GM12878 (cell line): ENCODE results near the gene IGSF11. TPM values are rescaled to one million over a fixed set of nuclear protein-coding genes. Genes with fewer than 3 reads are reported as not detected.

ENCODE experiments used
- ATAC-seq: fragments of 200-7000 bp; cut with Tn5 transposase; 3 replicates; pipeline ENCODE4 v1.9.1; 2020; ENCODE audit warnings: mild to moderate bottlenecking, moderate library complexity
- BruUV-seq: library from RNA; stranded (reverse); fragments of 400-500 nt; replicated peaks from 2 replicates; lab custom pipeline; 2021; lab: Mats Ljungman, UMichigan
- CTCF ChIA-PET: fragments of 300-600 bp; sonication (Branson Sonifier 250); formaldehyde crosslinking; extraction: SDS; loops from one replicate; lab custom pipeline; 2021; ENCODE audit warnings: inconsistent platforms; lab: Yijun Ruan, JAX
- POLR2A ChIA-PET: fragments of 350-600 bp; formaldehyde crosslinking; extraction: SDS; loops from one replicate; lab custom pipeline; 2021; ENCODE audit warnings: inconsistent platforms; lab: Charles Lee
- RAD21 ChIA-PET: fragments of 300-600 bp; sonication (Branson Sonifier 250); formaldehyde crosslinking; loops from one replicate; lab custom pipeline; 2023; ENCODE audit warnings: antibody characterized with exemption; ENCODE audit not compliant: unreplicated experiment; lab: Charles Lee
- SMC1A ChIA-PET: fragments of 300-600 bp; sonication (Branson Sonifier 250); formaldehyde crosslinking; loops from one replicate; lab custom pipeline; 2023; ENCODE audit not compliant: unreplicated experiment, uncharacterized antibody; lab: Charles Lee
- DNase-seq: peaks from one replicate; pipeline ENCODE4 v3.0.0-alpha.2; 2011; ENCODE audit warnings: low read depth, low spot score
- FAIRE-seq: peaks from 3 replicates; lab custom pipeline; 2011; peaks lifted over from hg19 to GRCh38; lab: Jason Lieb, UNC
- H2AFZ ChIP-seq: 2 replicates; pipeline ENCODE4 v1.6.0; 2011; ENCODE audit warnings: low read depth, low read length, control low read depth; ENCODE audit not compliant: control insufficient read depth
- H3K27ac ChIP-seq: 2 replicates; pipeline ENCODE4 v1.5.1; 2011; ENCODE audit warnings: control low read depth; ENCODE audit not compliant: control insufficient read depth, insufficient read depth
- H3K27me3 ChIP-seq, 2 experiments: replicated peaks in 1 of 2; 2 replicates each; pipeline versions ENCODE4 v1.6.0 to v1.6.1; 2011; ENCODE audit warnings: low read length in 1 of 2; ENCODE audit not compliant: control insufficient read depth in 2 of 2, insufficient read depth in 2 of 2
- H3K36me3 ChIP-seq, 2 experiments: 2 replicates each; pipeline ENCODE4 v1.5.1; 2011; ENCODE audit warnings: low read length in 1 of 2; ENCODE audit not compliant: control insufficient read depth in 2 of 2, insufficient read depth in 2 of 2
- H3K4me1 ChIP-seq: 2 replicates; pipeline ENCODE4 v1.6.1; 2011; ENCODE audit warnings: mild to moderate bottlenecking, low read length, moderate library complexity, mixed read lengths; ENCODE audit not compliant: control insufficient read depth, insufficient read depth
- H3K4me2 ChIP-seq: 2 replicates; pipeline ENCODE4 v1.6.0; 2011; ENCODE audit warnings: control low read depth; ENCODE audit not compliant: control insufficient read depth, insufficient read depth
- H3K4me3 ChIP-seq: fragments of 200-600 bp; sonication (generic); 2 replicates; pipeline ENCODE4 v1.5.1; 2016
- H3K79me2 ChIP-seq: 2 replicates; pipeline ENCODE4 v1.6.0; 2011; ENCODE audit warnings: low read length; ENCODE audit not compliant: control insufficient read depth, insufficient read depth
- H3K9ac ChIP-seq: 2 replicates; pipeline ENCODE4 v1.8.0; 2011; ENCODE audit warnings: low read length, control low read depth, mixed read lengths; ENCODE audit not compliant: control insufficient read depth, insufficient read depth
- H3K9me3 ChIP-seq: replicated peaks from 3 replicates; pipeline ENCODE4 v1.5.1; 2011; ENCODE audit warnings: mild to moderate bottlenecking, low read length; ENCODE audit not compliant: control insufficient read depth, insufficient read depth
- H4K20me1 ChIP-seq: 2 replicates; pipeline ENCODE4 v1.6.0; 2011; ENCODE audit not compliant: control insufficient read depth, insufficient read depth
- BCL3 ChIP-seq: IDR thresholded peaks from 2 replicates; pipeline ENCODE4 v1.6.1; 2011; ENCODE audit warnings: borderline replicate concordance, low read depth, mild to moderate bottlenecking, moderate library complexity, low read length; ENCODE audit not compliant: insufficient read depth, poor library complexity, severe bottlenecking
- FOS ChIP-seq: IDR thresholded peaks from 3 replicates; pipeline ENCODE4 v1.6.1; 2011; ENCODE audit warnings: borderline replicate concordance; ENCODE audit not compliant: insufficient read length; ENCODE audit errors: extremely low read depth
- KLF5 ChIP-seq: fragments of 450-650 bp; IDR thresholded peaks from 2 replicates; pipeline ENCODE4 v1.6.1; 2014; ENCODE audit warnings: mild to moderate bottlenecking; ENCODE audit not compliant: partially characterized antibody
- NBN ChIP-seq: fragments of 450-650 bp; IDR thresholded peaks from 2 replicates; pipeline ENCODE4 v1.6.1; 2016
- NFIC ChIP-seq: IDR thresholded peaks from 2 replicates; pipeline ENCODE4 v1.6.1; 2012; ENCODE audit warnings: low read depth, mild to moderate bottlenecking, inconsistent platforms, low read length, moderate library complexity
- NR2F1 ChIP-seq: fragments of 450-650 bp; conservative IDR thresholded peaks from 2 replicates; pipeline ENCODE4 v1.6.1; 2017; ENCODE audit warnings: mild to moderate bottlenecking
- STAT1 ChIP-seq: fragments of 450-650 bp; conservative IDR thresholded peaks from 2 replicates; pipeline ENCODE4 v1.6.1; 2014; ENCODE audit warnings: antibody characterized with exemption, mild to moderate bottlenecking
- WGBS: methylation state at CpG from one replicate; pipeline ENCODE4 v1.1.6; 2016; ENCODE audit warnings: low lambda C conversion rate; ENCODE audit not compliant: insufficient replicate concordance, insufficient coverage; ENCODE audit errors: missing lambda C conversion rate; 5-methylcytosine and 5-hydroxymethylcytosine counted together
- in situ Hi-C: fragments of 300-500 bp; cut with MboI; formaldehyde crosslinking; loops from 9 replicates; pipeline ENCODE4 v1.14.3; 2018; ENCODE audit warnings: mixed read lengths
- intact Hi-C: fragments of 100-400 bp; cut with micrococcal nuclease; formaldehyde crosslinking; loops from one replicate; pipeline ENCODE4 v1.14.2; 2022; ENCODE audit not compliant: unreplicated experiment
- polyA plus RNA-seq, 11 experiments: library from polyadenylated mRNA; depleted of rRNA in 4 of 11; unstranded in 6 of 11; stranded (reverse) in 5 of 11; fragments of >200 nt; fragmentation: Nextera tagmentation in 4 of 11; fragmentation: Illumina TruSeq in 1 of 11; extraction: Ambion mirVana in 4 of 11; extraction: Trizol in 1 of 11; gene quantifications; 1 replicate in 1 of 11; 2 replicates in 10 of 11; pipeline versions ENCODE4 v1.2.1 to v1.2.3, GENCODE V29; 2011 to 2016; ENCODE audit warnings: inconsistent platforms in 2 of 11, missing spikeins in 2 of 11, low read depth in 1 of 11
- total RNA-seq, 4 experiments: library from RNA; depleted of rRNA in 3 of 4; stranded (reverse); fragments of >200 nt in 3 of 4; fragmentation: Illumina TruSeq in 1 of 4; extraction: Trizol in 1 of 4; gene quantifications; 2 replicates each; pipeline versions ENCODE4 v1.2.1 to v1.2.3, GENCODE V29; 2013 to 2021

The IGSF11 gene
- total and polyA plus RNA-seq, 10 of the 15 experiments (the other 5 are each of a cell fraction or from before 2014, with no cell fraction given): 0.03 TPM; not detected in 9

GRCh38 chr3:118974356-118975097, 60.1 kb downstream of the IGSF11 start:
- no peaks in the 10 kb centered on the region for H3K79me2 ChIP-seq
- no peaks in the 10 kb centered on the region for H4K20me1 ChIP-seq
- BruUV-seq: no TSS peak
- no peak for TF ChIP-seq FOS
- no peak for TF ChIP-seq STAT1
- no peak for TF ChIP-seq NR2F1
- no peak for TF ChIP-seq KLF5
- TF ChIP-seq NBN: no peak
- TF ChIP-seq BCL3: no peak
- TF ChIP-seq NFIC: no peak
- DNase-seq: no peak
- RAD21 ChIA-PET: no interaction called here
- SMC1A ChIA-PET: interaction anchor here (0.6 kb wide), 1 partner anchor 94 kb away, joined by 3 read pairs; no protein-coding TSS in a partner anchor
- no peaks in the 10 kb centered on the region for H3K4me1 ChIP-seq
- ATAC-seq: no peak
- no peak overlapping the region for H3K9ac ChIP-seq
- H3K4me3 ChIP-seq: no peak overlapping the region
- H3K36me3 ChIP-seq: no peaks in the 10 kb centered on the region
- in situ Hi-C loops (no loop called here), intact Hi-C loops (no loop called here)
- no peak overlapping the region for H2AFZ ChIP-seq
- no peak for FAIRE-seq
- no peak overlapping the region for H3K4me2 ChIP-seq
- no peaks in the 10 kb centered on the region for H3K9me3 ChIP-seq
- no peak overlapping the region for H3K27ac ChIP-seq
- no peaks in the 10 kb centered on the region for H3K27me3 ChIP-seq
- POLR2A ChIA-PET: no interaction called here
- CTCF ChIA-PET: no interaction called here
- 70% methylated on average over 6 of the region's 6 CpGs for WGBS
